ENCODE data around the gene CTSD.

CTSD gene

DNA sequence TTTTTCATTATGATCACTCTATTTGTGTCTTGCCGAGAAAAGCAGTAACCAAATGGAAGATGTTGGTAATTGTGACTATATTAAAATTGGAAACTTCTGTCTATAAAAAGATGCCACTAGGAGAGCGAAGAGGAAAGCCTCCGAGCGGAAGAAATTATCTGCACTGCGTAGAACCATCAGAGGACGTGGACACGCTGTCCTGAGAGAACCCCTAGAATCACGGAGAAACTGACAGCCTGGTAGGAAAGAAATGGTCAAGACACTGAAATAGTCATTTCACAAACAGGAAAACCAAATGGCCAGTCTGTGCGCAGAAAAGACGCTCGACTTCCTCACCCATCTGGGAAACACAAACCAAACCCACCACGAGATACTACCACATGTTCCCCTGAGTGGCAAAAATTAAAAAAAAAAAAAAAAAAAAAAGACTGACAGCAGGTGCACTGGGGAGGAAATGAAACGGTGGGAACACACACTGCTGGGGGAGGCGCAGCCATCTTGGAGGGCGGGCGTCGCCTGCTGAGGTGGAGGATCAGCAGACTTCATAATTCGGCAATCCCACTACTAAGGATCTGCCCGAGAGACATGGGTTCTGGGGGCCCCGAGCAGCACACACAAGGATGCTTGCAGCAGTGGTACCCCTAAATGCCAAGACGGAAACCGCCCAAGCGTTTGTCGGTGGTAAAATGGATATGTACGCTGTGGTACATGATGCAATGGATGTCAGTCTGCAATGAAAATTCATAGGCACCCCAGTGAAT, 34.6 kb downstream of the CTSD start:
- WGBS (ENCODE audit: extremely low coverage, insufficient coverage, low lambda C conversion rate), result no CpG with 5 or more reads among the region's 25 CpGs
- no peak overlapping the region for H3K18ac ChIP-seq (ENCODE audit: low read length)
- no peaks in the 10 kb centered on the region for H3K79me1 ChIP-seq (ENCODE audit: low read length)
- no peak overlapping the region for H3K23ac ChIP-seq (ENCODE audit: low read length)
- H3K36me3 ChIP-seq (ENCODE audit: control insufficient read depth, insufficient read depth, low read length), result no peaks in the 10 kb centered on the region
- H2BK5ac ChIP-seq (ENCODE audit: low read length), result no peak overlapping the region
- H4K8ac ChIP-seq (ENCODE audit: low read depth, low read length), result no peak overlapping the region
- no peak overlapping the region for H4K5ac ChIP-seq (ENCODE audit: low read length)
- DNase-seq, result no peak
- H3K27me3 ChIP-seq (ENCODE audit: insufficient read depth, low read length, poor library complexity), result no peaks in the 10 kb centered on the region
- no peak overlapping the region for H2AK5ac ChIP-seq (ENCODE audit: low read length)
- no peak overlapping the region for H2BK15ac ChIP-seq (replicated peaks; ENCODE audit: low read depth)
- H3K4me2 ChIP-seq (ENCODE audit: low read length), result no peak overlapping the region
- H3K4me3 ChIP-seq (ENCODE audit: low read length), result no peak overlapping the region
- no peak overlapping the region for H3K9ac ChIP-seq (ENCODE audit: low read length)
- no peak overlapping the region for H3K27ac ChIP-seq (ENCODE audit: low read depth, low read length)
- H3K4ac ChIP-seq (ENCODE audit: low read depth, low read length), result no peak overlapping the region
- H3K4me1 ChIP-seq (ENCODE audit: control insufficient read depth, low read depth, low read length), result no peaks in the 10 kb centered on the region
- no peak overlapping the region for H3K56ac ChIP-seq (ENCODE audit: low read length)
- no peaks in the 10 kb centered on the region for H3K79me2 ChIP-seq (ENCODE audit: control insufficient read depth, insufficient read depth, low read length)
- no peak overlapping the region for H2BK120ac ChIP-seq (ENCODE audit: low read depth, low read length)

DNA sequence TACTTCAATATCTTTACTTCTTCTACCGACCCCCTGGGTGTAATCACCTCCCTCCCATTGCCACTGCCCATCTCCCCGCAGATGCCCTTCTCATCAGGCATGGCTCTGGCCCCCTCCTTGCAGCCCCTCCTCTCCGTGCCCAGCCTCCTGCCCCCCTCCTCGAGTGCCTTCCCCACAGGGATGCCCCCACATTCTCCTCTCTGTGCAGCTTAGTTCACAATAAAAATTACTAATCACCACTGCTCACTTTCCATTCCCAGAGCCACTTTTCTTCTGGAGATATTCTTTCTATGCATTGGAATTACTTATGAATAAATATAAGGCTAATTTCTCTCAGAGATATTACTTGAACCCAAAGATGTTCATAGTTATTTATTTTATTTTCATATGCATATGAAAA, 35.4 kb downstream of the CTSD start:
- Histone ChIP-seq H3K4me1 (ENCODE audit: control insufficient read depth, low read depth, low read length) (no peaks in the 10 kb centered on the region), H3K56ac (ENCODE audit: low read length) (no peak overlapping the region), H3K4me2 (ENCODE audit: low read length) (no peak overlapping the region), H2BK5ac (ENCODE audit: low read length) (no peak overlapping the region), H3K4ac (ENCODE audit: low read depth, low read length) (no peak overlapping the region), H3K27ac (ENCODE audit: low read depth, low read length) (no peak overlapping the region), H2AK5ac (ENCODE audit: low read length) (no peak overlapping the region), H3K9ac (ENCODE audit: low read length) (no peak overlapping the region), H3K23ac (ENCODE audit: low read length) (no peak overlapping the region), H2BK120ac (ENCODE audit: low read depth, low read length) (no peak overlapping the region), H3K27me3 (ENCODE audit: insufficient read depth, low read length, poor library complexity) (no peaks in the 10 kb centered on the region), H2BK15ac (replicated peaks; ENCODE audit: low read depth) (no peak overlapping the region), H3K79me2 (ENCODE audit: control insufficient read depth, insufficient read depth, low read length) (no peaks in the 10 kb centered on the region), H4K5ac (ENCODE audit: low read length) (no peak overlapping the region), H3K4me3 (ENCODE audit: low read length) (no peak overlapping the region), H3K18ac (ENCODE audit: low read length) (no peak overlapping the region), H4K8ac (ENCODE audit: low read depth, low read length) (no peak overlapping the region), H3K79me1 (ENCODE audit: low read length) (no peaks in the 10 kb centered on the region), H3K36me3 (ENCODE audit: control insufficient read depth, insufficient read depth, low read length) (no peaks in the 10 kb centered on the region)
- no peak for DNase-seq
- no CpG with 5 or more reads among the region's 4 CpGs for WGBS (ENCODE audit: extremely low coverage, insufficient coverage, low lambda C conversion rate)

DNA sequence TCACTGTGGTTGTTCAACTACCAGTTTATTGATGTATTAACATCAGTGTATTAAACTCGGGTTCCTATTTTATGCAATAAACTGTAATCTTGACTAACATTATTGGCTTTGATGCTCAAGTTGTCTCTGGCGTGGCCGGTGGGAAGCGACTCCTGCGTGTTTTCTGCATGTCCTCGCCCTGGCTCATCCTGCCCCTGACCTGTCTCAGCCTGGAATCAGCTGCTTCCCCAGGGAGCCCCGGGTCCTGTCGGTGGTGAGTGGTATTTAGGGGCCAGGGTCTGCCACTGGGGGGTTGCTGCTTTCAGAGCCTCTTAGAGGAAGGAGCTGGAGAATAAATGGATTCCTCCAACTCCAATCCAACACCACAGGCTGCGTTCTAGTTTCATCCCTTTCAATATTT, 35.9 kb downstream of the CTSD start:
- no CpG with 5 or more reads among the region's 9 CpGs for WGBS (ENCODE audit: extremely low coverage, insufficient coverage, low lambda C conversion rate)

DNA sequence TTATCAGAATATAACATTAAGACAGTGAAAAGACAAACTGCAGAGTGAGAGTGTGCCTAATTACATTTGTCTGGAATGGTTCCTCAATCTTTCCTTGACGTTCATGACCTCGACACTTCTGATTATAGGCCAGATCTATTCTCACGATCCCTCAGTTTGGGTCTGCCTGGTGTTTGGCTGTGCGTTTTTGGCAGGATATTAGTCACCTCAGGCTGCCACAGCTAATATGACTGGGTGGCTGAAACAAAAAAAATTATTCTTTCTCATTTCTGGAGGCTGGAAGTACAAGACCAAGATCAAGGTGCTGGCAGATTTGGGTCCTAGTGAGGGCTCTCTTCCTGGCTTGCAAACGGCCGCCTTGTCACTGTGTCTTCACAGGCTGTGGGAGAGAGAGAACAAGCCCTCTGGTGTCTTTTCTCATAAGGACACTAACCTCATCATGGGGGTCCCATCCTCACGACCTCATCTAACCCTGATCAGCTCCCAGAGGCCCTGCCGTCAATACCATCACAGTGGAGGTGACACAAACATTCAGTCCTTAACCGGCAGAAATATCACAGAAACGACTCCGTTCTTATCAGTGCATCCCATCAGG, 36.5 kb downstream of the CTSD start:
- Histone ChIP-seq H2BK15ac (replicated peaks; ENCODE audit: low read depth) (no peak overlapping the region), H2BK120ac (ENCODE audit: low read depth, low read length) (no peak overlapping the region), H2BK5ac (ENCODE audit: low read length) (no peak overlapping the region), H3K4me2 (ENCODE audit: low read length) (no peak overlapping the region), H3K36me3 (ENCODE audit: control insufficient read depth, insufficient read depth, low read length) (no peaks in the 10 kb centered on the region), H3K56ac (ENCODE audit: low read length) (no peak overlapping the region), H3K27ac (ENCODE audit: low read depth, low read length) (no peak overlapping the region), H3K18ac (ENCODE audit: low read length) (no peak overlapping the region), H3K4me3 (ENCODE audit: low read length) (no peak overlapping the region), H2AK5ac (ENCODE audit: low read length) (no peak overlapping the region), H3K79me2 (ENCODE audit: control insufficient read depth, insufficient read depth, low read length) (no peaks in the 10 kb centered on the region), H3K79me1 (ENCODE audit: low read length) (no peaks in the 10 kb centered on the region), H3K23ac (ENCODE audit: low read length) (no peak overlapping the region), H3K4me1 (ENCODE audit: control insufficient read depth, low read depth, low read length) (no peaks in the 10 kb centered on the region), H4K8ac (ENCODE audit: low read depth, low read length) (no peak overlapping the region), H3K4ac (ENCODE audit: low read depth, low read length) (no peak overlapping the region), H3K9ac (ENCODE audit: low read length) (no peak overlapping the region), H4K5ac (ENCODE audit: low read length) (no peak overlapping the region), H3K27me3 (ENCODE audit: insufficient read depth, low read length, poor library complexity) (no peaks in the 10 kb centered on the region)
- no CpG with 5 or more reads among the region's 11 CpGs for WGBS (ENCODE audit: extremely low coverage, insufficient coverage, low lambda C conversion rate)
- DNase-seq, result no peak

More for the DNA sequence above, 35.9 kb downstream of the CTSD start:
- Histone ChIP-seq H2BK15ac (replicated peaks; ENCODE audit: low read depth) (no peak overlapping the region), H3K9ac (ENCODE audit: low read length) (no peak overlapping the region), H3K27ac (ENCODE audit: low read depth, low read length) (no peak overlapping the region), H3K4me2 (ENCODE audit: low read length) (no peak overlapping the region), H3K18ac (ENCODE audit: low read length) (no peak overlapping the region), H3K4me1 (ENCODE audit: control insufficient read depth, low read depth, low read length) (no peaks in the 10 kb centered on the region), H3K4me3 (ENCODE audit: low read length) (no peak overlapping the region), H2BK120ac (ENCODE audit: low read depth, low read length) (no peak overlapping the region), H4K8ac (ENCODE audit: low read depth, low read length) (no peak overlapping the region), H3K79me2 (ENCODE audit: control insufficient read depth, insufficient read depth, low read length) (no peaks in the 10 kb centered on the region), H3K27me3 (ENCODE audit: insufficient read depth, low read length, poor library complexity) (no peaks in the 10 kb centered on the region), H4K5ac (ENCODE audit: low read length) (no peak overlapping the region), H2AK5ac (ENCODE audit: low read length) (no peak overlapping the region), H3K4ac (ENCODE audit: low read depth, low read length) (no peak overlapping the region), H3K23ac (ENCODE audit: low read length) (no peak overlapping the region), H3K36me3 (ENCODE audit: control insufficient read depth, insufficient read depth, low read length) (no peaks in the 10 kb centered on the region), H3K56ac (ENCODE audit: low read length) (no peak overlapping the region), H3K79me1 (ENCODE audit: low read length) (no peaks in the 10 kb centered on the region), H2BK5ac (ENCODE audit: low read length) (no peak overlapping the region)
- DNase-seq, result no peak

DNA sequence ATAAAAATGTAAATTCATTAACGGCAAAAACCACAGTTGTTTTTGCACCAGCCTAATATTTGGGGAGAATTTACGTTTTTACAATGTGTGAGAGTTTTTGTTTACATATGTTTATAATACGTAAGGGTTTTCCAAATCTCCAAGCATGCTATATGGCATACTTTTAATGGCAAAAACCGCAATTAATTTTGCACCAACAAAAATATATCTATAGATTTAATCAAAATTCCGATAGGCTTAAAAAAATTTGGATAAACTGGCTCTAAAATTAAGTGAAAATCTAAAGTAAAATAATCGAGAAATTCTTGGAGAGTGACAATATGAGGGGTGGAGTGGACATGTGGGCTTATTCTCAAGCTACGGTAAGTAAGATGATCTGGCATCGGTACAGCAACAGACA, 43.9 kb downstream of the CTSD start:
- no peak overlapping the region for H3K4me3 ChIP-seq (ENCODE audit: low read length)
- H3K23ac ChIP-seq (ENCODE audit: low read length), result no peak overlapping the region
- no peak overlapping the region for H3K9ac ChIP-seq (ENCODE audit: low read length)
- H3K79me2 ChIP-seq (ENCODE audit: control insufficient read depth, insufficient read depth, low read length), result no peaks in the 10 kb centered on the region
- H2BK120ac ChIP-seq (ENCODE audit: low read depth, low read length), result no peak overlapping the region
- H2AK5ac ChIP-seq (ENCODE audit: low read length), result no peak overlapping the region
- no peak overlapping the region for H3K18ac ChIP-seq (ENCODE audit: low read length)
- H4K5ac ChIP-seq (ENCODE audit: low read length), result no peak overlapping the region
- H2BK15ac ChIP-seq (replicated peaks; ENCODE audit: low read depth), result no peak overlapping the region
- H2BK5ac ChIP-seq (ENCODE audit: low read length), result no peak overlapping the region
- no peak overlapping the region for H3K27ac ChIP-seq (ENCODE audit: low read depth, low read length)
- H3K4ac ChIP-seq (ENCODE audit: low read depth, low read length), result no peak overlapping the region
- no CpG with 5 or more reads among the region's 8 CpGs for whole genome bisulfite sequencing (ENCODE audit: extremely low coverage, insufficient coverage, low lambda C conversion rate)
- no peak for DNase-seq
- H3K27me3 ChIP-seq (ENCODE audit: insufficient read depth, low read length, poor library complexity), result no peaks in the 10 kb centered on the region
- no peaks in the 10 kb centered on the region for H3K79me1 ChIP-seq (ENCODE audit: low read length)
- no peak overlapping the region for H3K56ac ChIP-seq (ENCODE audit: low read length)
- no peaks in the 10 kb centered on the region for H3K36me3 ChIP-seq (ENCODE audit: control insufficient read depth, insufficient read depth, low read length)
- no peaks in the 10 kb centered on the region for H3K4me1 ChIP-seq (ENCODE audit: control insufficient read depth, low read depth, low read length)
- H3K4me2 ChIP-seq (ENCODE audit: low read length), result no peak overlapping the region
- no peak overlapping the region for H4K8ac ChIP-seq (ENCODE audit: low read depth, low read length)

DNA sequence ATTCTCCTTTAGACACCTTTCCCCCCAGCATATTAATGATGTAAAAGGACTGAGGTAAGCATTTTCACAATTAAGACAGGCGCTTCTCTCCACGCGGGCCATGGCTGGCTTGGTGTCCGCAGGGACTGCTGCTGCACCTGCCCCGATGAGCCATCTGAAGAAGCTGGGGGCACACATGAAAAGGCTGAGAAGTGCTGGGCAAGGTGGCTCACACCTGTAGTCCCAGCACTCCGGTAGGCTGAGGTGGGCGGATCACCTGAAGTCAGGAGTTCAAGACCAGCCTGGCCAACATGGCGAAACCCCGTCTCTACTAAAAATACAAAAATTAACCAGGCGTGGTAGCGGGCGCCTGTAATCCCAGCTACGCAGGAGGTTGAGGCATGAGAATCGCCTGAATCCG, 45.4 kb downstream of the CTSD start:
- H3K9ac ChIP-seq (ENCODE audit: low read length), result no peak overlapping the region
- H3K79me1 ChIP-seq (ENCODE audit: low read length), result no peaks in the 10 kb centered on the region
- H3K27ac ChIP-seq (ENCODE audit: low read depth, low read length), result no peak overlapping the region
- H3K56ac ChIP-seq (ENCODE audit: low read length), result no peak overlapping the region
- no peaks in the 10 kb centered on the region for H3K4me1 ChIP-seq (ENCODE audit: control insufficient read depth, low read depth, low read length)
- H3K36me3 ChIP-seq (ENCODE audit: control insufficient read depth, insufficient read depth, low read length), result no peaks in the 10 kb centered on the region
- H3K79me2 ChIP-seq (ENCODE audit: control insufficient read depth, insufficient read depth, low read length), result no peaks in the 10 kb centered on the region
- H3K18ac ChIP-seq (ENCODE audit: low read length), result no peak overlapping the region
- no peak overlapping the region for H2BK15ac ChIP-seq (replicated peaks; ENCODE audit: low read depth)
- no peak overlapping the region for H2BK5ac ChIP-seq (ENCODE audit: low read length)
- H3K4me3 ChIP-seq (ENCODE audit: low read length), result no peak overlapping the region
- no peak overlapping the region for H3K4me2 ChIP-seq (ENCODE audit: low read length)
- no peak for DNase-seq
- no CpG with 5 or more reads among the region's 15 CpGs for WGBS (ENCODE audit: extremely low coverage, insufficient coverage, low lambda C conversion rate)
- H4K5ac ChIP-seq (ENCODE audit: low read length), result no peak overlapping the region
- no peak overlapping the region for H2AK5ac ChIP-seq (ENCODE audit: low read length)
- no peak overlapping the region for H3K4ac ChIP-seq (ENCODE audit: low read depth, low read length)
- no peak overlapping the region for H2BK120ac ChIP-seq (ENCODE audit: low read depth, low read length)
- H4K8ac ChIP-seq (ENCODE audit: low read depth, low read length), result no peak overlapping the region
- no peaks in the 10 kb centered on the region for H3K27me3 ChIP-seq (ENCODE audit: insufficient read depth, low read length, poor library complexity)
- H3K23ac ChIP-seq (ENCODE audit: low read length), result no peak overlapping the region

Data from mesendoderm (in vitro differentiated cells).